NCI-H526 (cell line): ENCODE data around the gene COTL1.

Source experiments
- DNase-seq, 2 experiments: peaks; one replicate each; lab custom pipeline; 2025; lab: John Stamatoyannopoulos, UW

The COTL1 gene, protein sequence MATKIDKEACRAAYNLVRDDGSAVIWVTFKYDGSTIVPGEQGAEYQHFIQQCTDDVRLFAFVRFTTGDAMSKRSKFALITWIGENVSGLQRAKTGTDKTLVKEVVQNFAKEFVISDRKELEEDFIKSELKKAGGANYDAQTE

GRCh38 chr16:84617791-84618580, at the start of gene COTL1:
Gene COTL1, minus strand, starts transcription at chr16:84618078. Its CDS starts 164 bp downstream, at chr16:84617914.
- DNase-seq, result peak; percentile 51 to 89

- DNase-seq, result no peak
These were observed 48.0 kb upstream of the COTL1 start for GRCh38 chr16:84665843-84666242.

- no peak for DNase-seq
These were observed 47.5 kb upstream of the COTL1 start for GRCh38 chr16:84665359-84665758.

- DNase-seq, result peak; percentile 85 to 90
These were observed 45.7 kb upstream of the COTL1 start for GRCh38 chr16:84663433-84664101.

GRCh38 chr16:84662471-84662870, 44.6 kb upstream of the COTL1 start:
- no peak for DNase-seq

- no peak for DNase-seq
These were observed 43.7 kb upstream of the COTL1 start for GRCh38 chr16:84661418-84662060.

GRCh38 chr16:84660973-84661372, 43.1 kb upstream of the COTL1 start:
- no peak for DNase-seq

DNA sequence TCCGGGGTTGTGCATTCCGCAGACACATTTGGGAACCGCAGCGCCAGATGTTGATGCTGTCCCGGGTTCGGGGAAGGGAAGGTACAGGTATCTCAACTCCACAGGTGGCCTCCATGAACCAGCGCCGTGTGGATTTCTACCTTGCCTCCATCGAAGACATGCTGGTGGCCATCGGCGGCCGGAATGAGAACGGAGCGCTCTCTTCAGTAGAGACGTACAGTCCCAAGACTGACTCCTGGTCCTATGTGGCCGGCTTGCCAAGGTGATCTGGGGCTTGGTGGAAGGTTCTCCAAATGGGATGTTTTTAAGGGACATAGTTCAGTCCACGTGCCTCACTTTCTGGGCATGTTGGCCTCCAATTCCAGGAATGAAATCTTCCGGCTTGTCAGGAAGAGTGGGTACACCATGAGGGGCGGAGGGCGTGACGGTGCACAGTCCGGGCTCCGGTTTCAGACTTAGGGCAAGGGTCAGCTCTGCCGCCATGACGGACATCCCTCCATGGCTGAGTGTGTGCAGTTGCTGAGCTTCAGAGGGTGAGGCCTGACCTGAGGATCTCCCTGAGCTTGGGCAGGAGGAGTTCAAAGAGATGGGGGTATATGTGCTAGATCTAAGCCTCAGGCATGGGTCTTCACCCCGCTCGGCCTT, 41.9 kb upstream of the COTL1 start:
- DNase-seq, result no peak

- no peak for DNase-seq
These were observed 40.8 kb upstream of the COTL1 start for GRCh38 chr16:84658690-84659089.

DNA sequence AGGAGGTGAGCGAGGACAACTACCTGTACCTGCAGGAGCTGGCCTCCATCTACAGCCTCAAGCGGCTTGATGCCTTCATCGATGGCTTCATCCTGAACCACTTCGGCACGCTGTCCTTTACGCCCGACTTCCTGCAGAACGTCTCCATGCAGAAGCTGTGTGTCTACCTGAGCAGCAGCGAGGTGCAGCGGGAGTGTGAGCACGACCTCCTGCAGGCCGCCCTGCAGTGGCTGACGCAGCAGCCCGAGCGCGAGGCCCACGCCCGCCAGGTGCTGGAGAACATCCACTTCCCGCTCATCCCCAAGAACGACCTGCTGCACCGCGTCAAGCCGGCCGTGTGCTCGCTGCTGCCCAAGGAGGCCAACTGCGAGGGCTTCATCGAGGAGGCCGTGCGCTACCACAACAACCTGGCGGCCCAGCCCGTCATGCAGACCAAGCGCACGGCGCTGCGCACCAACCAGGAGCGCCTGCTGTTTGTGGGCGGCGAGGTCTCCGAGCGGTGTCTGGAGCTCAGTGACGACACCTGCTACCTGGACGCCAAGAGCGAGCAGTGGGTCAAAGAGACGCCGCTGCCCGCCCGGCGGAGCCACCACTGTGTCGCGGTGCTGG, 39.5 kb upstream of the COTL1 start:
- DNase-seq, result no peak

GRCh38 chr16:84656649-84657048, 38.8 kb upstream of the COTL1 start:
- no peak for DNase-seq

DNA sequence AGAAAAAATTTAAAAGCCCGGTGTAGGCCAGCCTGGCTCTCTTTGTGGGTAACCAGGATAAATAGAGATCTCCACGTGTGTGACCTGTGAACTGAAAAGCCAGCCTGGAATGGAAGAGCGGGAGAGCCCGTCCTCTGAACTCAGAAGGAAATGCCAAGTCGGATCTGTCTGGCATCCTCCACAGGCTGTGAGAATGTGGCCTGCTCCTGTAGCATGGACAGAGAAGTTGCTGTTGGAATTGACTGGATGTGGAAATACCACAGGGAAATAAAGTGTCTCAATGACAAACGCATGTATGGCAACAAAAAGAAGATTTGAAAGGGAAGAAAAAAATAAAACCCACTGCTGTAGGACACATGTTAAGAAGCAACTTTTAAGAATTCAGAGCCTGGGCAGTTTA, 37.1 kb upstream of the COTL1 start:
- no peak for DNase-seq

GRCh38 chr16:84654238-84654637, 36.4 kb upstream of the COTL1 start:
- no peak for DNase-seq

DNA sequence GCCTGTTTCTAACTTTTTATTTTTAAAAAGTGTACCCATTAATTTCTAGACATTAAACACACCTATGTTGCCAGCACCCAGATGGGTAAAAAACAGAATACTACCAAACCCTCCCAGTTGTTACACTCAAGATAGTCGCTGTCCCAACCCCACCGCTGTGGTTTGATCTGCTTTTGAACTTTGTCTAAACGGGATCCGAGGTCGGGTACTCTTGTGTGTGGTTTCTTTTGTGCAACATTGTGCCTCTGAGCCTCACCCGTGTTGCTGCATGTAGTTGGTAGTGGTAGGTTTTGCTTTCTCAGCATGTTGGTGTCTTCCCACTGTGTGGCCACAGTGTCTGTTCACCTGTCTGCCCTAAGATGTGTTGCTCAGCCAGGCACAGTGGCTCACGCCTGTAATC, 34.7 kb upstream of the COTL1 start:
- no peak for DNase-seq

DNA sequence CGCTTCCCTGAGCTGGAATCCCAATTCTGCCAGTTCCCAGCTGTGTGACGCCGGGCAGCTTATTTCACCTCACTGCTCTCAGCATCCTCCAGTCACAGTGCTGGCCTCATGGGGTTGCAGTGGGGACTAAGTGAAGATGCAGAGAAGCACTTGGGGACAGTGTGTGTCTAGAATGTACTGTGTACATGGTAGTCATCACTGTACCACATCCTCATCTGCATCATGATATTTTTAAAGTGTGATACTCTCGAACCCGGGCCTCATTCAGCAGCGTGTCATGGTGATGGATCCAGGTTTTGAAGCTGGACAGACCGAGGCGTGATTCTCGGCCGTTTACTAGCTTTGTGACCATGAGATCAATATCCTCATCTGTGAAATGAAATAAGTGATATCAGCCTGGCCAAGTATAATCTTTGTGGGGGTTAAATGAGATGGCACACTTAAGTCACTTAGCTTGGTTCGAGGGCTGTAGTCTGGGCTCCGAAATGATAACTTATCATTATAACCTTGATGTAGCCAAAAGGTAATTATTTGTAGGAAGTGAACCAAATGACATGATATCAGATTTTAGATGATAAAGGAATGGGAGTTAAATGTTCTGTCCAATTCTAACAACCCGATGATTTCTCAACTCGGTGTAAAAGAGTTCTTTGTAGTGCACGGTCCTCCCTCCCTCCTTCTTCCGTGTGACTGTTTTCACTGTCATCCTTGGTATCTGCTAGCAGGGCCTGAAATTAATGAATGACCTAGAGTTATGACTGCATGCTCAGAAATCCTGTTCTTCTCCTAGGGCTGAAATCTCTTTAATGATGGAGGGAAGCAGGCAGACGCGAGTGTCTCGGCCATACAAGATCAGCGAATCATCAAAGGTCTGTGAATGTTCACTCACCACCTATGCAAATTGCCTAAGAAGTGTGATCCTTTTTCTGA, 32.4 kb upstream of the COTL1 start:
- no peak for DNase-seq

- DNase-seq, result no peak
These were observed 31.6 kb upstream of the COTL1 start for GRCh38 chr16:84649511-84649861.

DNA sequence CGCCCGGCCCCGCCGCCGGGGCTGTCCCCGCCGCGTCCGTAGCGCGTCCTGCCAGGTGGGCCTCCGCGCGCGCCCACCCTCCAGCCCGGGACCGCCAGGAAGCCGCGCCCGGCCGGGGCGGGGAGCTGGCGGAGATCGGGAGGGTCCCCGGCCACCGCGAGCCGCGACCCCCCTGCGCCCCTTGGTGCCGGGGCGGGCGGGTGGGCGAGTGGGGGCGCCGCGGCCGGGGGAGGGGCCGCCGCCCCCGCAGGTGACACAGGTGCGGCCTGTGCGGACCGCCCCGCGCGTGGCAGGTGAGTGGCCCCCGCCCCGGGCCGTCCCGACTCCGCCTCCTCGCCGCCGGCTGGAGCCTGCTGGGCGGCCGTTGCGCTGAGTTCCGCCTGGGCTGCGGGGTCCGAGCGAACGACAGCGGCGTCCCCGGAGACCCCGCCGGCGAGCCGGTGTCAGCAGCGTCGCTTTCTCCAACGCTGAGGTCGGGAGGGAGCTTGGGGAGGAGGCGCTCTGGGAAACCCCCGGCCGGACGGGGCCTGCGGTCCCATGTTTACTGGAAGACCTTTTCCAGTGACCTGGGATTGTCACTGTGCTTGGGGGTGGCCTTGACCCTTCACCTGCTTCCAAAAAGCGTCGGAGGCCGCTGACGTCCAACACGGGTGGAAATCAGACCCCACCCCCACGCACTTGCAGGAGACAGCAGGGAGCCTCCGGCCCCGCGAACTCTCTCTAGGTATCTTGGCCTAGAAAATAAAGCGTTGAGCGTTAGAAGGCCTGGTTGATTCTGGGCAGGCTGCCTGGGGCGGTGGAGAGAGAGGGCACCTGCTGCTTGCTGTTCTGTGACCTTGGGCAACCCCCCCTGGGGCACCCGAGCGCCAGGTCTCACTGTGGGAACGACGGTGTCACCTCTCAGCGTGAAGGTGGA, 31.0 kb upstream of the COTL1 start:
- peak in 1 of 2 experiments; percentile 49 for DNase-seq

DNA sequence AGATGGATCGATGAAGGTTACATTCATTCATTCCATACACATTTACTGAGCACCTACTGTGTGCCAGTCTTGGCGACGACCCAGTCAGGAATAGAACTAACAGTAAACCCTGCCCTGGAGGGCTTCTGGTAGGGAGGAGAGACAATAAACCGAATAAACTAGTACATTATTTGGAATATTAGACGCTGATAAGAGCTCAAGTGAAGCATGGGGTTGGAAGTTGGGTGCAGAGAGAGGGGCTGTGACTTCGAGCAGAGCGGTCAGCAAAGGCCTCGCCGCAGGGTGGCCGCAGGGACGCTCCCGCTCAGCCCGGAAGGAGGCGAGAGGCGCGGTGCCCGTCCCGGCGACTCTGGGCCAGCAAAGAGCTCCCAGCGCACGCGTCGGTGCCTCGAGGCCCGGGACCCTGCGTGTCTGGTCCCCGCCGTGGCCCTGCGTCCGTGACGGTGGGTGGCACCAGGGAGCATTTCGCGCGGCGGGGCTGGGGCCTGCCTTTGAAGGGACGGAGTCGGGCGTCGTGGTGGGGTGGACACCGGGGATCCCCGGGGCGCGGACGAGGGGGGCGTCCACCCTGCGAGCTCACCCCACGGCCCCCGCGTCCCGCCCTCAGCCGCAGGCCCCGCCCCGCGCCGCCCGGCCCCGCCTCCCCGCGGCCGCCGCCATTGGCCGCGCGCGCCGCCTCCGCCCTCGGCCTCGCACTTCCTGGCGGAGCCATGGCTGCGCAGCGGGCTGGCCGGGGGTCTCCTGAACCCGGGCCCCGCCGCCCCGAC, 30.1 kb upstream of the COTL1 start, which contains the start of gene KLHL36:
TSS of gene KLHL36 (plus strand) at position 684 of the 767 bp plus-strand sequence. CDS start 2,357 bp downstream, outside the sequence.
- DNase-seq, result peak in 1 of 2 experiments; percentile 51

GRCh38 chr16:84643674-84644073, 25.8 kb upstream of the COTL1 start:
- no peak for DNase-seq
